Karpas-422 (cell line): ENCODE results near the gene ACVR1C. TPM values are rescaled to one million over a fixed set of nuclear protein-coding genes. Genes with fewer than 3 reads are reported as not detected.

Source experiments
- DNase-seq: peaks from one replicate; pipeline ENCODE4 v3.0.0-alpha.2; 2015
- H2AFZ ChIP-seq: fragments of 200-600 bp; sonication (generic); 2 replicates; pipeline ENCODE4 v1.6.1; 2014; ENCODE audit warnings: antibody characterized with exemption, low read length, mixed read lengths
- H3K27ac ChIP-seq: fragments of 200-600 bp; sonication (generic); 2 replicates; pipeline ENCODE4 v1.5.1; 2014; ENCODE audit warnings: mild to moderate bottlenecking, low read length, moderate library complexity
- H3K27me3 ChIP-seq: fragments of 200-600 bp; sonication (generic); 2 replicates; pipeline ENCODE4 v1.6.1; 2014; ENCODE audit warnings: low read length, mixed read lengths
- H3K36me3 ChIP-seq: fragments of 200-600 bp; sonication (generic); 2 replicates; pipeline ENCODE4 v1.6.1; 2014; ENCODE audit warnings: low read length, mixed read lengths; ENCODE audit not compliant: insufficient read depth
- H3K4me1 ChIP-seq: fragments of 200-600 bp; sonication (generic); 2 replicates; pipeline ENCODE4 v1.6.1; 2014; ENCODE audit warnings: mild to moderate bottlenecking, low read length, mixed read lengths
- H3K4me2 ChIP-seq: fragments of 200-600 bp; sonication (generic); 2 replicates; pipeline ENCODE4 v1.6.1; 2014; ENCODE audit warnings: low read length, low read depth, mild to moderate bottlenecking; ENCODE audit not compliant: poor library complexity, severe bottlenecking
- H3K4me3 ChIP-seq: fragments of 200-600 bp; sonication (generic); 2 replicates; pipeline ENCODE4 v1.5.1; 2014; ENCODE audit warnings: mild to moderate bottlenecking, antibody characterized with exemption, low read length, mixed read lengths
- H3K79me2 ChIP-seq: fragments of 200-600 bp; sonication (generic); 2 replicates; pipeline ENCODE4 v1.6.1; 2014; ENCODE audit warnings: mild to moderate bottlenecking, low read length, mixed read lengths
- H3K9ac ChIP-seq: fragments of 200-600 bp; sonication (generic); 2 replicates; pipeline ENCODE4 v1.6.0; 2014; ENCODE audit warnings: low read length
- H3K9me2 ChIP-seq: fragments of 200-600 bp; sonication (generic), shearing (Covaris generic); replicated peaks from 2 replicates; pipeline ENCODE4 v1.6.0; 2014; ENCODE audit warnings: mild to moderate bottlenecking, low read length, moderate library complexity; ENCODE audit not compliant: insufficient read depth
- H3K9me3 ChIP-seq: fragments of 300-700, 200-600 bp; sonication (generic); 2 replicates; pipeline ENCODE4 v1.6.1; 2014; ENCODE audit warnings: low read length, mixed read lengths
- H4K20me1 ChIP-seq: fragments of 200-600 bp; sonication (generic); 2 replicates; pipeline ENCODE4 v1.6.1; 2014; ENCODE audit warnings: mild to moderate bottlenecking, antibody characterized with exemption, low read length, low read depth; ENCODE audit not compliant: insufficient read depth
- total RNA-seq: library from RNA; depleted of rRNA; stranded (reverse); fragments of >200 nt; shearing (Covaris generic); gene quantifications from 2 replicates; pipeline ENCODE4 v1.2.3, GENCODE V29; 2014; ENCODE audit warnings: low replicate concordance; rRNA removed

The ACVR1C gene
- total RNA-seq: not detected in 2 replicates

- no peak within 1 kb of the TSS for H3K9ac ChIP-seq
- no peaks in the 10 kb centered on the region for H3K79me2 ChIP-seq
- no peak for DNase-seq
- no peak within 1 kb of the TSS for H3K27ac ChIP-seq
- H3K4me1 ChIP-seq: no peaks in the 10 kb centered on the region
- no peaks in the 10 kb centered on the region for H3K36me3 ChIP-seq
- H3K4me3 ChIP-seq: no peak within 1 kb of the TSS
- H4K20me1 ChIP-seq: no peaks in the 10 kb centered on the region
- no peaks in the 10 kb centered on the region for H3K9me2 ChIP-seq
- H3K27me3 ChIP-seq: no peaks in the 10 kb centered on the region
- no peak within 1 kb of the TSS for H2AFZ ChIP-seq
- no peaks in the 10 kb centered on the region for H3K9me3 ChIP-seq
- H3K4me2 ChIP-seq: no peak within 1 kb of the TSS
Measured at GRCh38 chr2:157628477-157629415, at the start of gene ACVR1C. ACVR1C (minus strand) TSS chr2:157628864; CDS start chr2:157628644, 220 bp downstream.

- Histone ChIP-seq H3K79me2 (no peaks in the 10 kb centered on the region), H3K4me1 (no peaks in the 10 kb centered on the region), H3K9me3 (no peaks in the 10 kb centered on the region), H2AFZ (no peak overlapping the region), H3K9me2 (peaks cover 3% of the 10 kb centered on the region; the same call in 1 of the 2 replicates), H3K4me3 (no peak overlapping the region), H3K4me2 (no peak overlapping the region), H3K36me3 (no peaks in the 10 kb centered on the region), H3K27ac (no peak overlapping the region), H4K20me1 (no peaks in the 10 kb centered on the region), H3K9ac (no peak overlapping the region), H3K27me3 (no peaks in the 10 kb centered on the region)
- DNase-seq: no peak
Measured at GRCh38 chr2:157677941-157678340, 49.3 kb upstream of the ACVR1C start.

DNA sequence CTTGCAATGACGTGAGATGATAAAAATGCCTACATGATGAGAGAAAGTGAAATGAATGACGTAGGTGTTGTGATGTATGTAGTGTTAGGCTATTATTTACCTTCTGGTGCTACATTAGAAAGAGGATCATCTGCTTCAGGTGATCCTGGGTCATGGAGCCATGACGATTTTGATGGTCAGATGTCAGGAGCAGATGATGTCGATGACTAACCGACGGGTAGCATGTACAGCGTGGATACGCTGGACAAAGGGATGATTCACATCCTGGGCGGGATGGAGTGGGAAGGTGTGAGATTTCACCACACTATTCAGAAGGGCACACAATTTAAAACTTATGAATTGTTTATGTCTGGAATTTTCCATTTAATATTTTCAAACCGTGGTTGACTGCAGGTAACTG, 43.5 kb upstream of the ACVR1C start:
- Histone ChIP-seq H3K27me3 (no peaks in the 10 kb centered on the region), H3K9me3 (no peaks in the 10 kb centered on the region), H2AFZ (no peak overlapping the region), H3K79me2 (no peaks in the 10 kb centered on the region), H4K20me1 (no peaks in the 10 kb centered on the region), H3K4me1 (no peaks in the 10 kb centered on the region), H3K9me2 (no peaks in the 10 kb centered on the region; the same call in 1 of the 2 replicates), H3K4me3 (no peak overlapping the region), H3K36me3 (no peaks in the 10 kb centered on the region), H3K9ac (no peak overlapping the region), H3K27ac (no peak overlapping the region), H3K4me2 (no peak overlapping the region)
- no peak for DNase-seq

- Histone ChIP-seq H2AFZ (no peak overlapping the region), H3K9ac (no peak overlapping the region), H3K4me2 (no peak overlapping the region), H3K9me3 (no peaks in the 10 kb centered on the region), H3K4me3 (no peak overlapping the region), H3K79me2 (no peaks in the 10 kb centered on the region), H3K27ac (no peak overlapping the region), H3K36me3 (no peaks in the 10 kb centered on the region), H3K4me1 (no peaks in the 10 kb centered on the region), H3K27me3 (no peaks in the 10 kb centered on the region), H3K9me2 (no peaks in the 10 kb centered on the region), H4K20me1 (no peaks in the 10 kb centered on the region)
- no peak for DNase-seq
Measured at GRCh38 chr2:157662401-157662800, 33.7 kb upstream of the ACVR1C start.

DNA sequence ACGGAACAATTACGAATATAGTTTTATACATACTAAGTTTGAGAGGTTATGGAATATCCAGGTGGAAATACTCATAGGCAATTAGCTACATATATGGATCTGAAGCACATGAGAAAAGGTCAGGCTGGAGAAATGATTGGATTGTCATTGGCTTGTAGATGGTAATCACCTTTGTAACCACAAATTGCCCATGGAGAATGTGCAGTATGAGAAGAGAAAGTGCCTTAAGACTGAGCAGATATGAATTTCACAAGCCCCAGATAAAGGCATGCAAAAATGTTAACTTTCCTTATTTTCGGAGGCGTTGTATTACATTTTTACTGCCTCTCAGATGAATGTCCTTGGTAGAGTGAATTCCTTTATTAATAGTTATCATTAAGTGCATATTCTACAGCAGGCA, 33.1 kb upstream of the ACVR1C start:
- no peak for DNase-seq
- no peak overlapping the region for H3K9ac ChIP-seq
- H3K9me2 ChIP-seq: no peaks in the 10 kb centered on the region
- no peaks in the 10 kb centered on the region for H3K27me3 ChIP-seq
- H3K79me2 ChIP-seq: no peaks in the 10 kb centered on the region
- no peaks in the 10 kb centered on the region for H3K36me3 ChIP-seq
- no peak overlapping the region for H2AFZ ChIP-seq
- no peaks in the 10 kb centered on the region for H4K20me1 ChIP-seq
- H3K4me1 ChIP-seq: no peaks in the 10 kb centered on the region
- no peaks in the 10 kb centered on the region for H3K9me3 ChIP-seq
- H3K27ac ChIP-seq: no peak overlapping the region
- no peak overlapping the region for H3K4me3 ChIP-seq
- no peak overlapping the region for H3K4me2 ChIP-seq

GRCh38 chr2:157657858-157658257, 29.2 kb upstream of the ACVR1C start:
- Histone ChIP-seq H3K9ac (no peak overlapping the region), H3K9me3 (no peaks in the 10 kb centered on the region), H3K36me3 (no peaks in the 10 kb centered on the region), H2AFZ (no peak overlapping the region), H3K79me2 (no peaks in the 10 kb centered on the region), H4K20me1 (no peaks in the 10 kb centered on the region), H3K4me2 (no peak overlapping the region), H3K4me3 (no peak overlapping the region), H3K27ac (no peak overlapping the region), H3K9me2 (no peaks in the 10 kb centered on the region), H3K4me1 (no peaks in the 10 kb centered on the region), H3K27me3 (no peaks in the 10 kb centered on the region)
- no peak for DNase-seq

- no peak overlapping the region for H2AFZ ChIP-seq
- no peaks in the 10 kb centered on the region for H3K9me3 ChIP-seq
- no peak overlapping the region for H3K27ac ChIP-seq
- H3K79me2 ChIP-seq: no peaks in the 10 kb centered on the region
- H3K4me1 ChIP-seq: no peaks in the 10 kb centered on the region
- no peak overlapping the region for H3K4me2 ChIP-seq
- no peaks in the 10 kb centered on the region for H3K36me3 ChIP-seq
- H3K27me3 ChIP-seq: no peaks in the 10 kb centered on the region
- H4K20me1 ChIP-seq: no peaks in the 10 kb centered on the region
- H3K4me3 ChIP-seq: no peak overlapping the region
- no peaks in the 10 kb centered on the region for H3K9me2 ChIP-seq
- DNase-seq: no peak
- H3K9ac ChIP-seq: no peak overlapping the region
Measured at GRCh38 chr2:157657101-157657500, 28.4 kb upstream of the ACVR1C start.

- Histone ChIP-seq H3K4me1 (no peaks in the 10 kb centered on the region), H3K79me2 (no peaks in the 10 kb centered on the region), H3K27me3 (no peaks in the 10 kb centered on the region), H3K4me3 (no peak overlapping the region), H3K9me3 (no peaks in the 10 kb centered on the region), H4K20me1 (no peaks in the 10 kb centered on the region), H3K9ac (no peak overlapping the region), H3K36me3 (no peaks in the 10 kb centered on the region), H2AFZ (no peak overlapping the region), H3K27ac (no peak overlapping the region), H3K4me2 (no peak overlapping the region), H3K9me2 (no peaks in the 10 kb centered on the region)
- no peak for DNase-seq
Measured at GRCh38 chr2:157644776-157645175, 16.1 kb upstream of the ACVR1C start.
